ENCODE measurements around the gene HDDC3. TPM values are rescaled to one million over a fixed set of nuclear protein-coding genes. Genes with fewer than 3 reads are reported as not detected.

The HDDC3 gene
- total RNA-seq, 2 donors from 2014 or later: 11.5 to 13.1 TPM

DNA sequence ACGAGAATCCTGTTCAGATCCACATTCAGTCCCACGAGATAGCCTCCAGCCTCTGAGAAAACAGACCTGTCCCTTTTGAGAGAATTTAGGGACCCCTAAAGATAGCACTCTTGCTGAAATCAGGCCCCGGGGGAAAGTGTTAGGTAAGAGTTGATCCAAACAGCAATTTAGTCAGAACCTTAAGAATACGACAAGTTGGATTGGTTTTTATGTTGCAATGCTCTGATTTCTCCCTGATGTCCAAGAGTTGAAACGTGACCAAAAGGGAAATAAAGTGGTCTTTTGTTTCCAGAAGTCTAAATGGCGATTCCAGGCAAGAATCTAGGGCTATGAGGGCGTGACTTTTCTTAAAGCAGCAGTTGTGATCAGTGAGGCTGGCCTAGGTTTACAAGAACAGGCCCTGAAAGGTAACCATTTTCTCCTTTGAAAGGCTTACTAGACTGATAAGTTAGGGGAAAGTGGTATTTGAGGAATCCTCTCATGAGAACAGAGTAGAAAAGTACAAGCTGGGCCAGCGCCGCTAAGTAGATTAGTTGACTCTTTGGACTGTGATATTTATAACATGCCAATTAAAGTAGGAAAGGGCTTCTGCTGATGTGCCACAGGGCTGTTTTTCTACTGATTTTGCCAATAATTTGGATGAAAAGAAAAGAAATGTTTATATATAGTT lies 24.4 kb downstream of the HDDC3 start:
- Histone ChIP-seq H3K9me3 (no peaks in the 10 kb centered on the region), H3K27me3 (replicated peaks; ENCODE audit: insufficient read depth) (no peaks in the 10 kb centered on the region), H3K4me3 (no peak overlapping the region), H3K27ac (no peak overlapping the region), H3K36me3 (peaks cover 67% of the 10 kb centered on the region), H3K4me1 (ENCODE audit: control insufficient read depth in 1 of 2, low read depth in 2 of 2) (peaks cover 9% of the 10 kb centered on the region in 2 donors)
- DNase-seq (ENCODE audit: low spot score): no peak
- TF ChIP-seq, protein P1, sequence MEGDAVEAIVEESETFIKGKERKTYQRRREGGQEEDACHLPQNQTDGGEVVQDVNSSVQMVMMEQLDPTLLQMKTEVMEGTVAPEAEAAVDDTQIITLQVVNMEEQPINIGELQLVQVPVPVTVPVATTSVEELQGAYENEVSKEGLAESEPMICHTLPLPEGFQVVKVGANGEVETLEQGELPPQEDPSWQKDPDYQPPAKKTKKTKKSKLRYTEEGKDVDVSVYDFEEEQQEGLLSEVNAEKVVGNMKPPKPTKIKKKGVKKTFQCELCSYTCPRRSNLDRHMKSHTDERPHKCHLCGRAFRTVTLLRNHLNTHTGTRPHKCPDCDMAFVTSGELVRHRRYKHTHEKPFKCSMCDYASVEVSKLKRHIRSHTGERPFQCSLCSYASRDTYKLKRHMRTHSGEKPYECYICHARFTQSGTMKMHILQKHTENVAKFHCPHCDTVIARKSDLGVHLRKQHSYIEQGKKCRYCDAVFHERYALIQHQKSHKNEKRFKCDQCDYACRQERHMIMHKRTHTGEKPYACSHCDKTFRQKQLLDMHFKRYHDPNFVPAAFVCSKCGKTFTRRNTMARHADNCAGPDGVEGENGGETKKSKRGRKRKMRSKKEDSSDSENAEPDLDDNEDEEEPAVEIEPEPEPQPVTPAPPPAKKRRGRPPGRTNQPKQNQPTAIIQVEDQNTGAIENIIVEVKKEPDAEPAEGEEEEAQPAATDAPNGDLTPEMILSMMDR (IDR thresholded peaks at IDR 0.05): no peak
- no peak for ATAC-seq (ENCODE audit: insufficient number of reproducible peaks, low FRiP score, low read depth)

DNA sequence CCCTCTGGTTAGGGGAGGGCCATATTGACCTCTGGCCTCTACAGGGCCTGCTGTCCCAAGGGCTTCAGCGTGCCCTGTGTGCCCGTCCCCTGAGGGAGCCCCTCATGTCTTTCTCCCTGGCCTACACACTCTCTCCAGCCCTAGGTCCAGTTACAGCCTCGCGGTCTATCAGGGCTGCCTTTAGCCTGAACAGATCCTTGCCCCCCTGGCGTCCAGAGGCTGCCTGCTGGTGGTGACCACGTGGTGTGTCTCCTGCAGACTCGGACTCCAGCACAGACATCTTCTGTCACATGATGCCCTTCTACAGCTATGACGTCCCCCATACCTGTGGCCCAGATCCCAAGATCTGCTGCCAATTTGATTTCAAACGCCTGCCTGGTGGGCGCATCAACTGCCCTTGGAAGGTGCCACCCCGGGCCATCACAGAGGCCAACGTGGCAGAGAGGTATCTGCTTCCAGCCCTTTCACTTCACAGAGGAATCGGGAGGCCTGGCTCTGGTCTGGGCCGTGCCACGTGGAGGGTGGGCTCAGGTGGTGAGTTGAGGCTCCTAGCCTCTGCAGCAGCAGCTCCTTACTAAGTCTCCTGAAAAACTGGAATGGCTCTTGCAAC lies 25.2 kb downstream of the HDDC3 start:
- ATAC-seq (ENCODE audit: insufficient number of reproducible peaks, low FRiP score, low read depth) (no peak), DNase-seq (ENCODE audit: low spot score) (no peak)
- Histone ChIP-seq H3K4me1 (ENCODE audit: control insufficient read depth in 1 of 2, low read depth in 2 of 2) (peaks cover 9 to 10% of the 10 kb centered on the region in 2 donors), H3K27ac (no peak overlapping the region), H3K36me3 (peaks cover 59% of the 10 kb centered on the region), H3K4me3 (no peak overlapping the region), H3K9me3 (no peaks in the 10 kb centered on the region), H3K27me3 (replicated peaks; ENCODE audit: insufficient read depth) (no peaks in the 10 kb centered on the region)
- TF ChIP-seq, protein P1 (IDR thresholded peaks at IDR 0.05): no peak

DNA sequence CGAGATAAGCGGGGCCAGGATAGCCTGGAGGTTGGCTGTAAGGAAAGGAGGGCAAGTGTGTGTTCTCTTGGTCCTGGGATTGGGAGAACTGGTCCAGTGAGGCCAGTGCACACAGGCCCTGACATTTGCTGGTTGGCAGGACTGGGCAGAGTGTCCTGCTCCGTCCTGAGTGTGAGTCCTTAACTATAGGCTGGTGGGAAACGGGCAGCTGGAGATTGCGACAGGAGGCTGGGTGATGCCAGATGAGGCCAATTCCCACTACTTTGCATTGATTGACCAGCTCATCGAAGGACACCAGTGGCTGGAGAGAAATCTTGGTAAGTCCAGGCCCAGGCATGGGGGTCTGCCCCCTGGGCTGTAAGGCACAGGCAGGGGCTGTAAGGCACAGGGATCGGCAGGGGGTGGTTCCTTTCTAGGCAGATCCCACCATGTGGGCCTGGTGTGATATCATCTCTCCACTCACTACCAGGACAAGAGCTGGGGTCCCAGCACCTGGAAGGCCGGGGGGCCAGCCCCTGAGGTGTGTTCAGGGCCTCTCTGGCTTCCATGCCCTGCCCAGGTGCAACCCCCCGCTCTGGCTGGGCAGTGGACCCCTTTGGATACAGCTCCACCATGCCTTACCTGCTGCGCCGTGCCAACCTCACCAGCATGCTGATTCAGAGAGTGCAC lies 26.0 kb downstream of the HDDC3 start:
- H3K36me3 ChIP-seq: peaks cover 52% of the 10 kb centered on the region
- no peak for ATAC-seq (ENCODE audit: insufficient number of reproducible peaks, low FRiP score, low read depth)
- no peak for DNase-seq (ENCODE audit: low spot score)
- H3K9me3 ChIP-seq: no peaks in the 10 kb centered on the region
- TF ChIP-seq, protein P1 (IDR thresholded peaks at IDR 0.05): no peak
- H3K4me1 ChIP-seq (ENCODE audit: control insufficient read depth in 1 of 2, low read depth in 2 of 2): peaks cover 15 to 18% of the 10 kb centered on the region in 2 donors
- no peak overlapping the region for H3K4me3 ChIP-seq
- H3K27me3 ChIP-seq (replicated peaks; ENCODE audit: insufficient read depth): no peaks in the 10 kb centered on the region
- H3K27ac ChIP-seq: no peak overlapping the region

DNA sequence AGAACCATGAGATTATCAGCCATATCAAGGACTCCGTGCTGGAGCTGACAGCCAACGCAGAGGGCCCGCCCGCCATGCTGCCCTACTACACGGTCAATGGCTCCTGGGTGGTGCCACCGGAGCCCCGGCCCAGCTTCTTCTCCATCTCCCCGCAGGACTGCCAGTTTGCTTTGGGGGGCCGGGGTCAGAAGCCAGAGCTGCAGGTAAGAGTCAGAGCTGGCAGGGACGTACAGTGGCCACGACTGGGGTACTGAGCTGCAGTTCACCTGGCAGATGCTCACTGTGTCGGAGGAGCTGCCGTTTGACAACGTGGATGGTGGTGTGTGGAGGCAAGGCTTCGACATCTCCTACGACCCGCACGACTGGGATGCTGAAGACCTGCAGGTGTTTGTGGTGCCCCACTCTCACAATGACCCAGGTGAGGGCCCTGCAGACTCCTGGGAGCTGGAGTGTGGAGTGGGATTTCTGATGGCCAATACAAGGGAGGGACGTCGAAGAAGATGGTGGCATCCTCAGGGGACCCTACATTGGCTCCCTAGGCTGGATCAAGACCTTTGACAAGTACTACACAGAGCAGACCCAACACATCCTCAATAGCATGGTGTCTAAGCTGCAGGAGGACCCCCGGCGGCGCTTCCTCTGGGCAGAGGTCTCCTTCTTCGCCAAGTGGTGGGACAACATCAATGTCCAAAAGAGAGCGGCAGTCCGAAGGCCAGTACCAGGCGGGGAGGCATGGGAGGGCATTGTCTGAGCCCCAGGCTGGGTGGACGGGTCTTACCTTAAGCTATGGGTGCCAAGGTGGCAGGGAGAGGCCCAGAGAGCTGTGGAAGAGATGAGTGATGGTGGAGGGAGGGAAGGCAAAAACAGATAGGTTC lies 26.8 kb downstream of the HDDC3 start:
- Histone ChIP-seq H3K4me3 (no peak overlapping the region), H3K27me3 (replicated peaks; ENCODE audit: insufficient read depth) (no peaks in the 10 kb centered on the region), H3K4me1 (ENCODE audit: control insufficient read depth in 1 of 2, low read depth in 2 of 2) (peaks cover 15 to 19% of the 10 kb centered on the region in 2 donors), H3K9me3 (no peaks in the 10 kb centered on the region), H3K27ac (no peak overlapping the region), H3K36me3 (peaks cover 44% of the 10 kb centered on the region)
- ATAC-seq (ENCODE audit: insufficient number of reproducible peaks, low FRiP score, low read depth) (no peak), DNase-seq (ENCODE audit: low spot score) (no peak)
- TF ChIP-seq, protein P1 (IDR thresholded peaks at IDR 0.05): no peak
